ENCODE results near the gene GOLGB1.
"Not testable (repeated sequence)": the region's sequence is repeated elsewhere in the genome, so short reads cannot be mapped to it uniquely, and the experiment has no call there.

GOLGB1 gene

GRCh38 chr3:121749276-121750086 lies at the start of gene GOLGB1:
Gene GOLGB1 (minus strand): TSS chr3:121749741. CDS start chr3:121730971, 18,770 bp downstream.
- DNase-seq (ENCODE audit: low read depth in 2 of 2), result peak; percentile 88 to 92

- DNase-seq (ENCODE audit: low read depth in 2 of 2), result no peak
Observed at GRCh38 chr3:121796970-121797369, 47.4 kb upstream of the GOLGB1 start.

GRCh38 chr3:121794264-121794983 lies 44.9 kb upstream of the GOLGB1 start:
- no peak for DNase-seq (ENCODE audit: low read depth in 2 of 2)

- DNase-seq (ENCODE audit: low read depth in 2 of 2), result no peak
Observed at GRCh38 chr3:121793078-121793477, 43.5 kb upstream of the GOLGB1 start.

GRCh38 chr3:121786485-121786884 lies 36.9 kb upstream of the GOLGB1 start:
- no peak for DNase-seq (ENCODE audit: low read depth in 2 of 2)

- DNase-seq (ENCODE audit: low read depth in 2 of 2), result not testable (repeated sequence)
Observed at GRCh38 chr3:121782784-121783183, 33.2 kb upstream of the GOLGB1 start.

GRCh38 chr3:121781611-121782010 lies 32.1 kb upstream of the GOLGB1 start:
- DNase-seq (ENCODE audit: low read depth in 2 of 2), result no peak

- DNase-seq (ENCODE audit: low read depth in 2 of 2), result not testable (repeated sequence)
Observed at GRCh38 chr3:121775095-121775494, 25.6 kb upstream of the GOLGB1 start.

GRCh38 chr3:121769246-121769645 lies 19.7 kb upstream of the GOLGB1 start:
- no peak for DNase-seq (ENCODE audit: low read depth in 2 of 2)

- DNase-seq (ENCODE audit: low read depth in 2 of 2), result no peak
Observed at GRCh38 chr3:121768452-121768851, 18.9 kb upstream of the GOLGB1 start.

- DNase-seq (ENCODE audit: low read depth in 2 of 2), result no peak
Observed at GRCh38 chr3:121759541-121760202, 10.1 kb upstream of the GOLGB1 start.

- DNase-seq (ENCODE audit: low read depth in 2 of 2), result no peak
Observed at GRCh38 chr3:121758727-121759450, 9.3 kb upstream of the GOLGB1 start.

GRCh38 chr3:121757812-121758545 lies 8.4 kb upstream of the GOLGB1 start:
- no peak for DNase-seq (ENCODE audit: low read depth in 2 of 2)

- no peak for DNase-seq (ENCODE audit: low read depth in 2 of 2)
Observed at GRCh38 chr3:121757087-121757811, 7.7 kb upstream of the GOLGB1 start.

- DNase-seq (ENCODE audit: low read depth in 2 of 2), result no peak
Observed at GRCh38 chr3:121752772-121753171, 3.2 kb upstream of the GOLGB1 start.

GRCh38 chr3:121752261-121752660 lies 2.7 kb upstream of the GOLGB1 start:
- no peak for DNase-seq (ENCODE audit: low read depth in 2 of 2)

- no peak for DNase-seq (ENCODE audit: low read depth in 2 of 2)
Observed at GRCh38 chr3:121750087-121750415, 510 bp upstream of the GOLGB1 start.

GRCh38 chr3:121748680-121749275 lies 763 bp downstream of the GOLGB1 start:
- peak; percentile 4 to 35 for DNase-seq (ENCODE audit: low read depth in 2 of 2)

GRCh38 chr3:121747976-121748375 lies 1.6 kb downstream of the GOLGB1 start:
- no peak for DNase-seq (ENCODE audit: low read depth in 2 of 2)

GRCh38 chr3:121743106-121743505 lies 6.4 kb downstream of the GOLGB1 start:
- not testable (repeated sequence) for DNase-seq (ENCODE audit: low read depth in 2 of 2)

All from stimulated activated CD4-positive, alpha-beta T cell treated with anti-CD3 and anti-CD28 coated beads, Interleukin-15, amount 100 ng/mL, for 48 hours (primary cell).